Renal cortical epithelial cell (primary cell): Measurements from ENCODE around the gene PLA2G6. TPM values are rescaled to one million over a fixed set of nuclear protein-coding genes. Genes with fewer than 3 reads are reported as not detected.
"Not testable (repeated sequence)": the region's sequence is repeated elsewhere in the genome, so short reads cannot be mapped to it uniquely, and the experiment has no call there.

Experiments used
- DNase-seq: peaks from one replicate; pipeline ENCODE4 v3.0.0-alpha.2; 2011; ENCODE audit warnings: low read depth
- total RNA-seq: library from RNA; depleted of rRNA; stranded (reverse); fragments of >200 nt; gene quantifications from 2 replicates; pipeline ENCODE4 v1.2.3, GENCODE V29; 2014

PLA2G6 gene
- total RNA-seq, 1 donor from 2014 or later, result 25.0 TPM

DNA sequence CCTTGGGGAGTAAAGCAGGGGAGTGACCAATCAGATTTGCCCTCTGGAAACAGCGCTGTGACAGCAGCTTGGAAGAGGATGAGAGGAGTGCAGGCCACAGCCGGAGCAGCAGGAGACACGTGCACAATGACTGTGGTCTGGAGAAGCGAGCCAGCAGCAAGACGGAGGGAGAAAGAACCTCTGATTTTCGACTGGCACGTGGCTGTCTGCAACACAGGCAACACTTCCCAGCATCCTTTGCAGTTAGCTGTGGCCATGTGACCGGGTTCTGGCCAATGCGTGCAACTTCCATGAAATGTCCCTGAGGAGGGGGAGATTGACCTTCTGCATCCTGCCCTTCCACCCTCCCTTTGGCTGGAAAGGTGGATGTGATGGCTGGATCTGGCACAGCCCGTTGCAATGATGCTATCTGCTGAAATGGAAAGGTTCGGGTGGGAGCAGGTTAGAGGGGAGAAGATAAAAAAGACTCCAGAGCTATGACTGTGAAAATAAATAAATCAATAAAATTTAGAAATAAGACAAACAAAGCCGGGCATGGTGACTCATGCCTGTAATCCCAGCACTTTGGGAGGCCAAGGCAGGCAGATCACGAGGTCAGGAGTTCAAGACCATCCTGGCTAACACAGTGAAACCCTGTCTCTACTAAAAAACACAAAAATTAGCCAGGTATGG lies 15.6 kb downstream of the PLA2G6 start:
- no peak for DNase-seq

DNA sequence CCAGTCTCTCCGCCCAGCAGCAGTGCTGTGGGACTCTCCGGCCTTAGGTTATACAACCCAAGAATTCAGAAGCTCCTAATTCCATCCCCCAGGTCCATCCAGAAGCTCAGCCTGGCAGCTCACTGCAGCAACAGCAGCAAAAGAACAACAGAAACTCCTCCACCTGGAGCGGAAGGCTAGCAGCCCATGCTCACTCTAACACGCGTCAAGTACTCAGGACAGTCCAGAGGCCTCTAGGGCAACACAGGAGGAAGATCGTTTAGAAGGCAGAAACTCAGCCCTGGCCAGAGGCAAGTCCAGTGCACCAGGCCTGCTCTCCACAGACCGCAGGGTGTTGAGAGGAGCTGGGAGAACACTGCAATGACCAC lies 17.1 kb downstream of the PLA2G6 start:
- no peak for DNase-seq

DNA sequence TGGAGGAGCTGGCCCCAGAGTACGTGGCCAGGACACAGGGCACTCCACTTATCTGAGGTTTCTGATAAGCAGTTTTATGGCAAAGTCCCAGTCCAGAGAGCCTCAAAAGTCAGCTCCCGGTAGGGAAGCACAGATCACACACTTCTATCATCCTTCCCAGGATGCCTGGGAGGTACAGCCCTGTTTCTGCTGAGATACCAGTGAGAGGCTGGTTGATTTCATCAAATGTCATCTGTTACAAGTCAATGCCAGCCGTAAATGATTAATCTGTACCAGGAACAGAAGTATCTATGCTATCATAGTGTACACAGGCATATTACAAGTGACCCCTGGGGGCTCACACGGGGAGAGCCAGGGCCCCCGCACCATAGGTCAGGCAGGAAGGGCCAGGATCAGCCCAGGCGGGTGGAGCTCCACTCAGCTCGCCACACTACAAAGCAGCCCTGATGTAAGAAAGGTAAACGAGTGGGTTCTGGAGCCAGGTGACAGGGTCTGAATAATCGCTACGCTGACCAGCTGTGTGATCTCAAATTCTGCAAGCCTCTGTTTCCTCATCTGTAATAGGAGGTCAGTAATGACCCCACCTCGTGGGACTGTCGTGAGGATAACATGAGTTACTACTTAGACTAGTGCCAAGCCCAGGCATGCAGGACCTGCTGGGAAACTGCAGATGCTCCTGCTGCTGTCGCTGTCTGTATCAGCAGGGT lies 17.6 kb downstream of the PLA2G6 start:
- peak; percentile 51 for DNase-seq

DNA sequence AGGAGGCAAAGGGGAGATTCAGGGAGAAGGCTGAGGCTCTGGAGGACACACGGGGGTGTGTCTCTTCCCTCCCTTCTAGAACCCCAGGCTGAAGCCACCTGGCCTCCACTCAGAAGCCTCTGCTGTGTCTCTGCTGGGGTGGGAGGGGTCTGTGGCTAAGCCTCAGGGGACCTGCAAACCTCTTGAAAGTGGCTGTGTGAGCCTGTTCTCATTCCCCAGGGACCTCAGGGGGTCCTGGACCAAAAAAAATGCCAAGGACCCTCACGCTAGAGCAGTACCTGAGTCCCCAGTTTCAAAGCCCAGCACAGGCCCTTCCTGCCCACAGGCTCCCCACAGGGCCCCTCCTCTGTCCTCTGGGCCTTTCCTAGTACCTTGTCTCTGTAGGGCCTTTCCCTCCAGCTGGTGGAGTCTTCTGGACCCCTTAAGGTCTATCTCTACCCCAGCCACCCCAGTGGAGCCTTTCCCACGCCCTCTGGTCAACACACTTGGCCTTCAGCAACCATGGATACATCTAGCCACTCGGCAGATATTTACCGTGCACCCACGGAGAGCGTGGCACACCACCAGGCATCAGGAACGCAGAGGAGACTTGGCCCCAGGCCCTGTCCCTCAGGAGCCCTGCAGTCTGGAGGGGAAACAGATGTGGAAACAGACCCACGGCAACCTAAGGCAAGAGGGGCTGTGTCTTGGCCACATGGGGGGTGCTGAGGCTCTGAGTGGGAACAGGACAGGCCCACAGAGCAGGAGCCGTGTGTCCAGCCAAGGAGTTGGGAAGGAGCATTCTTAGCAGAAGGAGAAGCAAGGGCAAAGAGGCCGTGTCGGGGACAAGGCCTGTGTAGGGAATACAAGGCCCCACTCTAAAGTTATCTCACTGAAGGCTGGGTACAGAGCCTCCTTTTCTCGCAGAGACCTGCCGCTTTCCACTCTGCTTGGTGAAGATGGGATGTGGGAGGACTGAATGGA lies 18.5 kb downstream of the PLA2G6 start:
- DNase-seq, result no peak

DNA sequence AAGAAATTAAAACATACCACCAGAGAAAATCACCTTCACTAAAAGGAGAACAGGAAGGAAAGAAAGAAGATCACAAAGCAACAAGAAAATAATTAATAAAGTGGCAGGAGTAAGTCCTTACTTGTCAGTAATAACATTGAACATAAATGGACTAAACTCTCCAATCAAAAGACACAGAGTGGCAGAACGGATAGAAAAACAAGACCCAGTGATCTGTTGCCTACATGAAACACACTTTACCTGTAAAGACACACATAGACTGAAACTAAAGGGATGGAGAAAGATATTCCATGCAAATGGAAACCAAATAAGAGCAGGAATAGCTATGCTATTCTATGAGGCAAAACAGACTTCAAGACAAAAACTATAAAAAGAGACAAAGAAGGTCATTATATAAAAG lies 25.9 kb downstream of the PLA2G6 start:
- no peak for DNase-seq

DNA sequence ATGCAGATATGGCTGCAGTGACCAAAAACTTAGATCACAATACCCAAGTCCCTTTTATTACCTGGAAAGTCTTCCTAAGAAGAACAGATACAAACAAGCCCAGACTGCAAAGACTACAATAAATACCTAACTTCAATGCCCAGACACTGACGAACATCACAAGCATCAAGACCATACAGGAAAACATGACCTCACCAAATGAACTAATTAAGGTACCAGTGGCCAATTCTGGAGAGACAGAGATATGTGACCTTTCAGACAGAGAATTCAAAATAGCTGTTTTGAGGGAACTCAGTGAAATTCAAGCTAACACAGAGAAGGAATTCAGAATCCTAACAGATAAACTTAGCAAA lies 27.1 kb downstream of the PLA2G6 start:
- DNase-seq, result not testable (repeated sequence)

DNA sequence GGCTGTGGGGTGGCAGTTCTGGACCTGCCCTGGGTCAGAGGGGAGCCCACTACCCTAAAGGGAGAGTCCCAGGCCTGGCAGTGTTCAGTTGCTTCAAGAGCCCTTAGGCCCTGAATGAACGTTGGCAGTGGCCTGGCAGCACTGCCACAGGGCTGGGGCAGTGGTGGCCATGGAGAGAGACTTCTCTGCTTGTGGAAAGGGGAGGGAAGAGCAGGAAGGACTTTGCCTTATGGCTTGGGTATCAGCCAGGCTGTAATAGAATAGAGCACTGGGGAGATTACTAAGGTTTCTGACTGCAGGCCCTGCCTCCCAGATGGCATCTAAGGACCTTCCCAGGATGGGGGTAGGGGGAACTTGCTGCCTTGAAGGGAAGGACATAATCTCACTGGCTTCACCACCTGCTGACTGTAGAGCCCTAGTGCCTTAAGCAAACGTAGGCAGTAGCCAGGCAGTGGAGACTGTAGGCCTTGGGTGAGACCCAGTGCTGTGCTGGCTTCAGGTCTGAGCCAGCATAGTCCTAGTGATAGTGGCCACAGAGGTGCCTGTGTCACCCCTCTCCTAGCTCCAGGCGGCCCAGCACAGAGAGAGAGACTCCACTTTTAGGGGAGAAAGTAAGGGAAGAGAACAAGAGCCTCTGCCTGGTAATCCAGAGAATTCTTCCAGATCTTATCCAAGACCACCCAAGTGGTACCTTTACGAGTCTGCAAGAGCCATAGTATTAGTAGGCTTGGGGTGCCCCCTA lies 27.6 kb downstream of the PLA2G6 start:
- DNase-seq, result peak; percentile 16

DNA sequence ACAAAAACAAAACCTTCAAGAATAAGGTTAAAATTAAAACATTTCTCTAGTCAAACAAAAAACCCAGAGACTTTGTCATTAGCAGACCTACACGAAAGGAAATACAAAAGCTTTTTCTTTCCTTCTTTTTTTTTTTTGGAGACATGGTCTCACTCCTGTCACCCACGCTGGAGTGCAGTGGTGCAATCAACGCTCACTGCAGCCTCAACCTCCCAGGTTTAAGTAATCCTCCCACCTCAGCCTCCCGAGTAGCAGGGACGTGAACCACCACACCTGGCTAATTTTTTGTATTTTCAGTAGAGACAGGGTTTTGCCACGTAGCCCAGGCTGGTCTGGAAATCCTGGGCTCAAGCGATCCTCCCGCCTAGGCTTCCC lies 30.5 kb downstream of the PLA2G6 start:
- no peak for DNase-seq

DNA sequence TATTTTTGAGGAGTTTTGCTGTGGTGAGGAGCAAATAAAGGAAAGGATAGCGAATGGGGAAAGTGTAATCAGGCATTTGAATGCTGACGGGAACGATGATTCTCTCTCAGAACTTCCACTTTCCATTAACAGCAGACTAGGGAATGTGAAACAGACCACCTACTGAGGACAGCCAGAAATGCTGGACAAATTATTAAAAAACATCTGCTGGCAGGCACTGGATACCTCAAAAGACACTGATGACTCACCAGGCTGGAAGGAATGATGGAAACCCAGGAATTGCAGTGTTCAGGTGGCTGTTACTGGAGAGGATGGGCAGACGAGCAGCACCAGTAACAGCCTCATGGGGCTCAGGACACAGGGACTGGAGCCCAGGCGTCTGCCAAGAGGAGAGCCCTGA lies 33.4 kb downstream of the PLA2G6 start:
- DNase-seq, result peak; percentile 78

DNA sequence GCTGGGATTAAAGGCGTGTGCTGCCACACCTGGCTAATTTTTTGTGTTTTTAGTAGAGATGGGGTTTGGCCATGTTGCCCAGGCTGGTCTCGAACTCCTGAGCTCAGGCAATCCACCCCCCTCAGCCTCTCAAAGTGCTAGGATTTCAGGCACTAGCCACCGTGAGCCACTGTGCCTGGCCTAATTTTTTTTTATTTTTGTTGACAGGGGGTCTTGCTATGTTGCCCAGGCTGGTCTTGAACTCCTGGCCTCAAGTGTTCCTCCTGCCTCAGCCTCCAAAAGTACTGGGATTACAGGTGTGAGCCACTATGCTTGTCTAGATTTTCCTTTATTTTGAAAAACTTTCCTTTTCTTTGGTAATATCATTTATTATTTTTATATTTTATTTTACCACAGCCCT lies 35.5 kb downstream of the PLA2G6 start:
- DNase-seq, result not testable (repeated sequence)

DNA sequence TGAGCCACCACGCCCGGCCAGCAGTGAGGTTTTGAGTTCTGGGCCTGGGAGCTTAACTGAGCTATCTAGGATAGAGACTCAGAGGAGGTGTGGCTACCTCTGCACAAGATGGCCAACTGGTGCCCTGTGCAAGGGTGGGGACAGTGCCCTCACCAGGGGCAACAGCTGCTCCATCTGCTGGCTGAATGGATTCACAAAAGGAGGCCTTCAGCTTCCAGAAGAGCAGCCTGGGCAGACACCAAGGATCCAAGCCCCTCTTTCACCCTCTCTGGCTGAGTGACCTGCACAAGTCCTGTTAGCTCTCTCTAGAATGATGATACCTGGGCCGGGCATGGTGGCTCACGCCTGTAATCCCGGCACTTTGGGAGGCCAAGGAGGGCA lies 37.6 kb downstream of the PLA2G6 start:
- DNase-seq, result no peak

DNA sequence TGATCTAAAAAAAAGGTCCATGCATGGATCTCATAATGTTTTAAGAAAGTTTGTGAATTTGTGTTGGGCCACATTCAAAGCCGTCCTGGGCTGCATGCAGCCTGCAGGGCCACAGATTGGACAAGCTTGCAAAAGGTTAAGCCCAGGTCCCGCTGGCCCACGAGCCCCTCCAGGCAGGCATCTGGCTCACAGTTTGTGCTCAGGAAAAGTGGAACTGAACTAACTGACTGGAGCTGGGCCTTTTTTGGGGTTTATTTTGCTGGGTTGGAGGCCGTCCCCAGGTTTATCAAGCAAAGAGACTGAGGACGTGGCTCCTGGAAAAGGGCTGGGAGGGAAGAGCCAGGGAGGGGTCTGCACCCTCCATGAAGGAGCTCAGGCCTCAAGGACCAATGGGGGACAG lies 39.0 kb downstream of the PLA2G6 start:
- DNase-seq, result no peak

DNA sequence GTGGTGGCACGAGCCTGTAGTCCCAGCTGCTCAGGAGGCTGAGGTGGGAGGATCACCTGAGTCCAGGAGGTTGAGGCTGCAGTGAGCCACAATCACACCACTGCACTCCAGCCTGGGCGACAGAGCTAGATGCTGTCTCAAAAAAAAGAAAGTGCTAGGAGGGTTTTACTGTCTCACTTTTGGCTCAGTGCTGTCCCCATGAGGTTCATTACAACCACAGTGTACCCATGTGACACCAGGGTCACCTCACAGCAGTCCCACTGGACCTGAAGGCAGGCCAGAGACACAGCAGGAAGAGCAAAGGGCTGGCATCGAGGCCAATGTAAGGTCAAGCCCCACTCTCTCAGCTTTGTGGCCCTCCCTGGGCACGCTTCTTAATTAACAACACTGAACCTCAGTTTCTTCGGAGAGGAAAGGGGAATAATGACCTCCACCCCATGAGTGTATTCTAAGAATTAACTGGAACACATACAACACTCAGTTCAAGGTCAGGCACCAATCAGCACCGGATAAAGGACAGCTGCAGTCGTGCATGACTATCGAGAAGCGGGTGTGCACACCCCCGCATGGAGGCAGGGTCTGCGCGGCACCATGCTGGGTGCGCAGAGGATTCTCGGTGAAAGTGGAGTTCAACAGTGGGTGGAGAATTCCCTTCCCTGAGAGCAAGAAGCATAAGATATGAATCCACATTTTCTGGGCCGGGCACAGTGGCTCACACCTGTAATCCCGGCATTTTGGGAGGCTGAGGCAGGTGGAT lies 40.2 kb downstream of the PLA2G6 start:
- no peak for DNase-seq

DNA sequence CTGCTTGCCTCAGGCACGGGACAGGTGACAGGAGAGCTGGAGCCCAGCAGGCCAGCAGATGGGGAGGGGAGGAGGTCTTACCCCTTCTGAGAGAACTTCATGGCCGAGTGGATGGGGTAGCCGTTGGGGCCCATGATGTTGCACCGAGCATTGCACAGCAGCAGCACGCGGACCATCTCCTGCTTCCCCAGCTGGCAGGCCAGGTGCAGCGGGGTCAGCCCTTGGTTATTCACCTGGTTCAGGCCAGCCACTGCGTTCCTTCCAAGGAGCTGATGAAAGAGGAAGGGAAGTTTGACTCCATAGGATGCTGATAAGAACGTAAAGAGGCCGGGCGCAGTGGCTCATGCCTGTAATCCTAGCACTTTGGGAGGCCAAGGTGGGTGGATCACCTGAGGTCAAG lies 41.7 kb downstream of the PLA2G6 start:
- DNase-seq, result no peak

DNA sequence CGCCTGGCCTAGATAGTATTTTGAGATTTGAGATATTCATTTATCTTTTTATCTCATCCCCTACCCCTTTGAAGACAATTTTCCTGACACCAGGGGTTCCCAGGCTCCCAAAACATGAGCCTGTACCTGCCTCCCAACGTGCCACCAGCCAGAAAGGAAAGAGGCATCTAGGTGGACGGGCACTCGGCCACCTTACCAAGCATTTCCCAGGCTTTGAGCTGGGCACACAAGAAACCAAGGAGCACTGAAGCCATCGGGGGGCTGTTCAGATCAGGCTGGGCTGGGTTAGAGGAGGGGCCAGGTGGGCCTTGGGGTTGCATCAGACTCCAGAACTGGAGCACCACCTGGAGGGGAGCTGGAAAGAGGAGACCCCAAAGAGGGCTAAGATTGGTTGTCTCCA lies 42.7 kb downstream of the PLA2G6 start:
- DNase-seq, result no peak

DNA sequence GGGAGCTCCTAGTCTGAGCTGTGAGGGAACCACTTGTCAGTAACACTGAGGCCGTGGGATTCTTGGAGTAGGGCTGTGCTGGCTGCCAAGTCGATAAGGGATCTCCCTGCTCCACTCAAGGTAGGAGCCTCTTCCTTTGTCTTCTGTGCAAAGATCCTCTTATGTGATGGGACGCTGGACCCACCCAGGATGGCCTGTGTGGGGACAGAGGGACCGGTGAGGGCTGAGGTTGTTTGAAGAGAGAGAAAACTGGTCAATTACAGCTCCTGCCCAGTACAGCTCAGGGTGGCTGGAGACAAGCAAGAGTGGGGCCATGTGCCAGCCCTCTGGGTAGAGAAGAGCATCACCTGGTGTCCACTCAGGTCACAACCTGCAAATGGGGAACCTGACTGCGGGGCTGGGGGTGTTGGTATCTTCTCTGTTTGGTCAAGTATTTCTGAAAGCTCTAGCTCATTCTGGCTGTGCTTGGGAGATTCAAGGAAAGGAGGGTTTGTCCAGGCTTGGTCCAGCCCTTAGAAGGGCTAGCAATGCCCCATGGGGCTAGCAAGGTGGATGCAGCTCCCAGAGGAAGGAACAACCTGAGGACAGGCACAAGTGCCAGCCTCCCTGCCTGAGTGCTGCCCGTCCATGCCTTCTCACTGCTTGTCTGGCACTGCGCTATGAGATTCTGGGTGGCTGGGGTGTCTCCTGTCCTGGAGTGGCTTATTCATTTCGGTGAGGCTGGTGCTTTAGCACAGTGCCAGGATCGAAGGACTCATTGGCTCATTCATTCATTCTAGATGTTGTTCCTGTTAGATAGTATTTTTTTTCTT lies 43.5 kb downstream of the PLA2G6 start:
- DNase-seq, result no peak

DNA sequence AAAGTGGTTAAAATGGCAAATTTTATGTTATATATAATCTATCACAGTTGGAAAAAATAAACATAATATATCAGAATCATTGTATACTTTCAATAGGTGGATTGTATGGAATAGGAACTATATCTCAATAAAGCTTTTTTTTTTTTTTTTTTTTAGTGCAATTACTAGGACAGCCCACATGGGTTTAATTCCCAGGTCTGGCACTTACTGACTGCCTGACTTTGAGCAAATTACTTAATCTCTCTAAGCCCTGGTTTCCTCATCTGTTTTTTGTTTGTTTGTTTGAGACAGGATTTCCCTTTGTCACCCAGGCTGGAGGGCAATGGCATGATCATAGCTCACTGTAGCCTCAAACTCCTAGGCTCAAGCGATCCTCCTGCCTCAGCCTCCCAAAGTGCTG lies 45.0 kb downstream of the PLA2G6 start:
- no peak for DNase-seq

DNA sequence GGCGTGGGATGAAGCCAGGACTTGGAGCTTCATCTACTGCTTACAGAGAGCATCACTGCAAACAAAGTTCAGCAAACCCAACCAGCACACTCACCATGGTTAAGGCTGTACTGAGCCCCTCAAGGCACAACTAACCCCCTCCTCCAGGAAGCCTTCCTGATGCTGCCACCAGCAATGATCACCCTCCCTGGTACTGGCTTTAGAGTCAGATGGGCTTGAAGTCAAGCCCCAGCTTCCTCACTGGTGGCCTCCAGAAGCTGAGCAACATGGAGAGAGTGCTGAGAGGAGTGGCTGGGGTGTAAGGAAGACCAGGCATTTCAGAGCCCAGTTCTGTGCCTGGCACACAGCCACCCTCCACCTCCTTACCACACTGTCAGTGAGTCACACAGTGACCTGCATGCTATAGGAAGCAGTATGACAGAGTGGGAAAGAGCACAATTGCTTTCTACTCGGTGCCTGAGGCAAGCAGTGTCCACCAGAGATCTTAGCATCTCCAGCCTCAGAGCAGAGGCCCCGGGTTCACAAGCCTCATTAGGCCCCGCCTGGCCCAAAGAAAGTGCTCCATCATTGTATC lies 46.4 kb downstream of the PLA2G6 start:
- peak; percentile 84 for DNase-seq

DNA sequence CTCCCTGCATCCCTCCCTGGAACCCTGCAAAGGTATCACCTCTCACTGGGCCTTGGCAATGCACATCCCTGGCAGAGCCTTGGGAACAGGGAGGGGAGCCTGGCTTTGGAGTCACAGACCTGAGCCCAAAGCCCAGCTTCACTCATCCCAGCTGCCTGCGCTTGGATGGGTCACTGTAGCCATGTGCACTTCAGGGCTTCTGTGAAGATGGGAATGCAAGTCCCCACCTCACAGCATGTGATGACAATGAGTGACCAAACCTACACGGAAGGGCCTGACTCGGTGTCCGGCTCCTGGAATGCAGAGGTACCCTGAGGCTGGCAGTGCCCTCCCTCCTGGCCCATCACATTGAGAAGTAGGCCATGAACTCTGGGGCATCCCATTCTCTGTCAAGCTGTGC lies 48.3 kb downstream of the PLA2G6 start:
- DNase-seq, result no peak

DNA sequence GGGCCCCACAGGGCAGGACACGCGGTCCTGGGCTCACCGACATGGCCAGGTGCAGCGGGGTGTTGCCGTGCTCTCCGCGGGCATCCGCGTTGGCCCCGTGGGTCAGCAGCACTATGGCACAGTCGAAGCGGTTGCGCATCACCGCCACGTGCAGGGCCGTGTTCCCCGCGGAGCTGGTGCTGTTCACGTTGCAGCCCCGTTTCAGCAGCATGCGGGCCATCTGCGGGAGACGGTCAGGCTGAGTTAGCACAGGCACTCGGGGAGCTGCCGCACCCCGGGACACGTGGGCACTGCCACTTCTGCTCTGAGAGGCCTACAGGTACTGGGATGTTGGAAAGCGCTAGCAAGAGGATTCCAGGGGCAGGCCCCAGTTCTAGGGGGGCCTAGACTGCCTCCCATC lies 48.8 kb downstream of the PLA2G6 start:
- no peak for DNase-seq
